A172 (cell line): ENCODE results near the gene NBAS. TPM values are rescaled to one million over a fixed set of nuclear protein-coding genes. Genes with fewer than 3 reads are reported as not detected.
"Not testable (repeated sequence)": the region's sequence is repeated elsewhere in the genome, so short reads cannot be mapped to it uniquely, and the experiment has no call there.

Experiments used
- DNase-seq: peaks from one replicate; pipeline ENCODE4 v3.0.0-alpha.2; 2015; ENCODE audit warnings: low spot score
- total RNA-seq: library from RNA; depleted of rRNA; stranded (reverse); fragments of >200 nt; shearing (Covaris generic); gene quantifications from 2 replicates; pipeline ENCODE4 v1.2.3, GENCODE V29; 2014

NBAS gene
- total RNA-seq, 1 experiment from 2014 or later, result 39.0 TPM

- no peak for DNase-seq
Observed at GRCh38 chr2:15527074-15527739, 33.9 kb downstream of the NBAS start.

GRCh38 chr2:15521641-15522181 is 39.4 kb downstream of the NBAS start:
- no peak for DNase-seq

DNA sequence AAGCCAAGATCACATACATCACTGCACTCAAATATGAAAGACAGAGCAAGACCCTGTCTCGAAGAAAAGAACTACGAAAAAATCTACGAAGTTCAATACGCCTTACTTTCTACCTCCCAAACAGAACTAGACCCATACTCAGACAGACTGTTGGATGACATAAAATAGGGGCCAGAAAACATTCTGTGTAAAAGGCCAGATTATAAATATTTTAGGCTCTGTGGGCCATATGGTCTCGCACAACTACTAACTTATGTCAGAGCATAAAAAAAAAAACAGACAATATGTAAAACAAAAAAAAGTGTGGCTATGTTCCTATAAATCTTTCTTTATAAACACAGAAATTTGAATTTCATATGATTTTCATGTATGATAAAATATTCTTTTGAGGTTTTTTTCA is 40.8 kb downstream of the NBAS start:
- no peak for DNase-seq

- not testable (repeated sequence) for DNase-seq
Observed at GRCh38 chr2:15518759-15519158, 42.4 kb downstream of the NBAS start.

DNA sequence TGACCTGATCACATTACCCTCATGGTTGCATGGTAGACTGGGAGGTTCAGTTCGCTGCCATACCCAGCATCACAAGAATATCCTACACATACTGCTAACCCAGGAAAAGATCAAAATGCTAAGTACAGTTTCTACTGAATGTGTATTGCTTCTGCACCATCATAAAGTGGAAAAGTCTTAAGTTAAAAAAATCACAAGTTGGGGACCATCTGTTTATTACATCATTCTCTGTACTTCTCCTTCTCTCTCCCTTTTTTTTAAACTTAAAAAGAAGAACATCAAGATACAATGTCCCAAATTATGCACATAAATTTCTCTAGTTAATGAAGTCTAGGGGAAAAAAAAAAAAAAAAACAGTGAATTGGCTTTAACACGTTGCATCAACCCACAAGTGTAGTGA is 43.3 kb downstream of the NBAS start:
- DNase-seq, result no peak

DNA sequence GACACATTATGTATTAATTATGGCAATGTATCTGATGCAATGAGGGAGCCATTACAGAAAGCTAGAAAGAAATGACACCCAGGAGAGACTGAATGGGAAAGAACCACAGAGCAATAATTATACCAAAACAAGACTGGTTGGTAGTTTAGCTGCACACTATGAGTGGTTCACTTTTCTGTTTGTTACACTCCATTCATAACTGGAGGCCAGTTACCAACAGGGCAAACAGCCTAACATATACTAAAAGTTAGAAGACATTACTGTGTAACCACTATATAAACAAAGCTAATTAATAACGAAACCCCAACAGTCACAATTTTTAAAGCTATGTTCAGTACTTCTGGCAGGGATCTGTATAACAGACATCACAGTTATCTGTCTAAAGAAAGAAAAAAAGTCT is 49.4 kb downstream of the NBAS start:
- DNase-seq, result no peak

- no peak for DNase-seq
Observed at GRCh38 chr2:15510552-15510951, 50.6 kb downstream of the NBAS start.

DNA sequence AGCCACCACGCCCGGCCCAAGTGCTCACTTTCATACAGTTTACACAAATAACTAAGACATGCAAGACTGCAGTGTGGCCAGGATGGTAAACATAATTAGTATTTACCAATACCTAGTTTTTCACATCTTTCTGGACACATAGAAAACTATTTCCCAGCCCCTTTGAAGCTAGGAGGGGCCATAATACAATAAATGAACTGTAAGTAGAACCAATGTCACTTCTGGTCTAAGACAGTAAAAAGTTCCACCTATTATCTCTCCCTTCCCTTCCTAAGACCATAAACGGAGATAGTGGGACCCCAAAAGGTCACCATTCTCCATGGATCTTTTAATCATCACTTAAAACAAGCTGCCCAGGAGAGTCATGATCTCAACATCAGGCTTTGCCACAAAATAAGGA is 51.0 kb downstream of the NBAS start:
- DNase-seq, result no peak

DNA sequence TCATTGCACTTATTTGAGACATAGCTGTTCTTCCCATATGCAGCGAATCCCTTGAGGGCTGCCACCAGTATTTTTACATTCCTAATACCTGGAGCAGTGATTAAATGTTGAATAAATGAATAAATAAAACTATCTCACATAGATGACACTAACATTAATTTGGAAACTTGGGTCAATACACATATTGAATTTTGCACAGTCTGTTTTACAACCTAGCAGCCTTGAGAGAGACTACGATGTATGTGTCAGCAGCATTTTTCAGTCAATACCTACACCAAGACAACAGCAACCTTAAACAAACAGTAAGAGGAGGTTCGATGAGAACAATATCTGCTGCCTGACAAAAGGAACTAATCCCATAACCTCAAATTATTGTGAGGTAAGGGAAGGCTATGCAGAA is 53.4 kb downstream of the NBAS start:
- DNase-seq, result no peak

DNA sequence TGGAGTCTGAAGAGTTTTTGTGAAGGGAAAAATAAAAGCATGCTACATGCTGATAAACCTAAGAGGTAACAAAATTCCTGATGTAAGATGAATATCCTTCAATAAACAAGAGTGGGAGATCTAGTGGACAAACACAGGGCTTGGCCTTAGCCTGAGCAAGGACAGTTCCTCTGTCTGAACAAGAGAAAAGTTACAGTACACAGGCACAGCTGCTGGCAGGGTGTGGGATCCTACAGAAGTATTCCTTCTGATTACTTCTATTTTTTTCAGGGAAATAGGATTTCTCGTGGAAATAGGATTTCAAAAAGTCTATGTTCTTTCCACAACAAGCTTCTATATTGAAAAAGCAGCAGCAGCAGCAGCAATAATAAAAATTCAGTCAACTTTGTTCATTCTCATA is 54.1 kb downstream of the NBAS start:
- no peak for DNase-seq

- DNase-seq, result no peak
Observed at GRCh38 chr2:15506229-15506819, 54.8 kb downstream of the NBAS start.

DNA sequence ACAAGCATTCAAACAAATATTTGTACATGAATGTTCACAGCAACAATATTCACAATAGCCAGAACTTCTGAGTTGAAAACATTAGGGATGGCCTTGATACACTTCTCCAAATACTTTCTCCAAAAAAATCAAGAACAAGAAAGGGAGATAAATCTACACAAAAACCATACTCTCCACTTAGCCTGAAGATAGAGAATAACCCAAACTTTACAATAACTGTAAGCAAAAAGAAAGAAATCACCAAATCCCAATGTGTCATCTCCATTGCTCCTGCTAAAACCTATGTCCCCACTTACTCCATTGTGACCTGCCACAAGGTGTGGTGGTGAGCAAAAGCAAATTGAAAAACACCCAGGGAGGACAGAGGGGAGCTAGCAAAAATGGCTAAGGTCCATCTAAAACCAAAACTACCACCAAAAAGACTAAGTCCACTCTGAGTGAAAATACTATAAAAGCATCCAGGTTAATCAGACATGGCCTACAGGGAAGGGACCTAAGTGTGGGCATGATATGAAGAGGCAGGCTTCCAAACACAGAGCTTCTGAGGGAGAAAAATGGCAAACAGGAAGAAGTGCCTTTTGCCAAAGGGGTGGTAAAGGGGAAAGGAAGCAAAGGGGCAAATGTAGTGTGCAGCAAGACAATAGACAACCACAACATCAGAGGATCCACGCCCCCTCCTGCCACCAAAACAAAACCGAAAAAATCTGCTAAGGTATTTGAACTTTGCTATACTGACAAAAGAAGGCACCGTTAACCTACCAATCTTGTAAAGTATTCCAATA is 56.1 kb downstream of the NBAS start:
- DNase-seq, result no peak

- not testable (repeated sequence) for DNase-seq
Observed at GRCh38 chr2:15499251-15499650, 61.9 kb downstream of the NBAS start.

GRCh38 chr2:15498554-15498953 is 62.6 kb downstream of the NBAS start:
- no peak for DNase-seq

GRCh38 chr2:15494877-15495276 is 66.3 kb downstream of the NBAS start:
- DNase-seq, result no peak

DNA sequence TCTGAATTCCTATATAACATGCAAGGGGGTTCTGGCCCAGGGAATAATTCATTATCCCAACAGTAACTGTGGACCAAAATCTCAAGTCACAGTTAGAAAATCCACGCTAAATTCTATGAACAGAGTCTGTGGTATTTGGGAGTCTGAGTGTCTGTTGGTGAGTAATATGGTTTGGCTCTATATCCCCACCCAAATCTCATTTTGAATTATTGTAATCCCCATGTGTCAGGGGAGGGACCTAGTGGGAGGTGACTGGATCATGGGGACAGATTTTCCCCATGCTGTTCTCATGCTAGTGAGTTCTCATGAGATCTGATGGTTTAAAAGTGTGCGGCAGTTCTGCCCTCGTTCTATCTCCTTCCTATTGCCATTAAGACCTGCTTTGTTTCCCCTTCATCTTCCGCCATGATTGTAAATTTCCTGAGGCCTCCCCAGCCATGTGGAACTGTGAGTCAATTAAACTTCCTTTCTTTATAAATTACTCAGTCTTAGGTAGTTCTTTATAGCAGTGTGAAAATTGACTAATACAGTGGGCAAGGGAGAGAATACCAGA is 68.3 kb downstream of the NBAS start:
- DNase-seq, result peak; percentile 2

DNA sequence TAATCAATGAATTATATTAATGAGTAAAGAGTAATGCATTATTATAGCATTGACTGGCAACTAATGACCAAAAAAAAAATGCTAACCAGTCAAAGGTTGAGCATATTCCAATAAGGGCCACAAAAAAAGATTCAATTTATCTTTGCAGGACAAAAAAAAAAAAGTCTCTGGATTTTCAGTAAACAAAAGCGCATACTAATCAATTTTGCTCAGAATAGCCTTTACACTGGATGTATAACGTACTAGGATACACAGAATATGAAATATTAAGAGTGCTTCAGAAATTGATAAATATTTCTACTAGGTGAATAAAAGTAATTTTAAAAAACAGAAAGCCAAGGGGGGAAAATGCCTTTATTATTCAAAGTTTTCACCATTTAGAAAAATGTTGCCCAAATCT is 74.4 kb downstream of the NBAS start:
- no peak for DNase-seq

- no peak for DNase-seq
Observed at GRCh38 chr2:15485949-15486348, 75.2 kb downstream of the NBAS start.

DNA sequence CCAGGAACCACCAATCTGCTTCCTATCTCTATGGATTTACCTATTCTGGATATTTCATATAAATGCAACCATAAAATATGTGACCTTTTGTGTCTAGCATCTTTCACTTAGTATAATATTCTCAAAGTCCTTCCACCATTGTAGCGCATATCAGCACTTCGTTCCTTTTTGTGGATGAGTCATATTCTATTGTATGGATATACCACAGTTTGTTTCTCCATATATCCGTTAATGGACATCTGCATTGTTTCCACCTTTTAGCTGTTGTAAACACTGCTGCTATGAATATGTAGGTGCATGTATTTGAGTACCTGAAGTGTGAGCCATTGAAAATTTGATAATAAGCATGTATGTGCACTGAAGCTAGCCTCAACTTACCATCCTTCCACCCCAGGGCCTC is 80.1 kb downstream of the NBAS start:
- DNase-seq, result no peak

- no peak for DNase-seq
Observed at GRCh38 chr2:15480552-15480951, 80.6 kb downstream of the NBAS start.

DNA sequence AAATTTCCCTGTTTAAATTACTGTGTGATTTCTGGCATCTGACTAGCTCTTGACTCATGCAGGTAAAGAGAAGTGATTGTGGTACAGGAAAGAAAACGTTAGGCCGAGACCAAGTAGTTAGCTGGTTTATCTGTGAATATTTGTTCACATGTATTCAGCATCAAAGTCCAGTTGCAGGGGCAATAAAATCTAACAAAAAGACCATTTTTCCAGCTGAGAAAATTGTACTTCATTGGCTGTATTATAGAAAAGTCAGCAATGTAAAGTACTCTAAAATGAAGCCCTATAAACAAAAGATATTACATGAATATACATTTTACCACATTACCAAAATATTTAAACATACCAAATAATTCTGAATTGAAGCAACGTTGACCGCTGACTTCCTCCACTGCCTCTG is 88.3 kb downstream of the NBAS start:
- no peak for DNase-seq

DNA sequence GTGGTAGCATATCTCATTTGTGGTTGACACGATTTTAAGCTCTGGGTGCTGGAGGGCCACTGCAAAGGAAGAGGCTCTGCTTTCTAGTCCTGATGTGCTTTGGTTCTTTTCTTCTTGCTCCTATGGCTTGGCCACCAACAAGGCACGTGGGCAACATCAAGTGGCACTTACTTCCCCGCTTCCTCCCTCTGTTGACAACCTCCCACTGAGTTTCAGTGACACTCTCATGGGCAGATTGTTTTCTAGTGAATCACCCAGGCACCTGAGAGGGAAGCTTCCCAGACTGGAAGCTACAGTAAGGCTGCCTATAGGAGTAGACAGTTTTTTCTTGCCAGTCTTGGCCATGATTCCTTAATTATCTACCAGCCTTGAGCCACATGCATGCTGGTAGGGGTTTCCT is 89.0 kb downstream of the NBAS start:
- peak; percentile 20 for DNase-seq

DNA sequence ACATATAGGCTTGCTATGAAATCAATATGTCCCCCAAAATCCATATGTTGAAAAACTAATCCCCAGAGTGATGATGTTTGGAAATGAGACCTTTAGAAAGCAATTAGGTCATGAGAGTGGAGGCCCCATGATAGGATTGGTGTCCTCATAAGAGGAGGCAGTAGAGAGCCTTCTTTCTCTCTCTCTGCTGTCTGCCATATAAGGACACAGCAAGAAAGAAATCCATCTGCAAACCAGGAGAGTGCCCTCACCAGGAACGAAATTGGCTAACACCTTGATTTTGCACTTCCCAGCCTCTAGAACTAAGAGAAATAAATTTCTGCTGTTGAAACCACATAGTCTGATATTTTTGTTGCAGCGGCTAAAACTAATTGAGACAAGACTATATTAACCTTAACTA is 89.5 kb downstream of the NBAS start:
- peak; percentile 3 for DNase-seq
